ENCODE measurements around the gene NHS. TPM values are rescaled to one million over a fixed set of nuclear protein-coding genes. Genes with fewer than 3 reads are reported as not detected.

Gene NHS
- total RNA-seq, 1 donor from 2014 or later = 8.3 TPM

GRCh38 chrX:17405225-17405969 lies 30.4 kb downstream of the NHS start:
- no peak overlapping the region for H3K27ac Mint-ChIP-seq
- H3K9me3 Mint-ChIP-seq = no peaks in the 10 kb centered on the region
- no peak for TF ChIP-seq CTCF (IDR thresholded peaks at IDR 0.05; ENCODE audit: unreplicated experiment)
- H3K4me3 Mint-ChIP-seq = no peak overlapping the region
- no peak for DNase-seq (ENCODE audit: low spot score in 2 of 2, unreplicated experiment in 2 of 2)
- no peaks in the 10 kb centered on the region for H3K36me3 Mint-ChIP-seq
- H3K4me1 Mint-ChIP-seq = no peaks in the 10 kb centered on the region
- peaks cover 15% of the 10 kb centered on the region for H3K27me3 Mint-ChIP-seq (ENCODE audit: low read depth)

- Mint-ChIP-seq H3K27me3 (ENCODE audit: low read depth) (peaks cover 19% of the 10 kb centered on the region), H3K9me3 (no peaks in the 10 kb centered on the region), H3K4me1 (peaks cover 20% of the 10 kb centered on the region), H3K27ac (no peak overlapping the region), H3K4me3 (no peak overlapping the region), H3K36me3 (no peaks in the 10 kb centered on the region)
- no peak for DNase-seq (ENCODE audit: low spot score in 2 of 2, unreplicated experiment in 2 of 2)
- TF ChIP-seq CTCF (IDR thresholded peaks at IDR 0.05; ENCODE audit: unreplicated experiment) = no peak
These were observed 34.7 kb downstream of the NHS start for GRCh38 chrX:17409566-17410290.

GRCh38 chrX:17410651-17411050 lies 35.7 kb downstream of the NHS start:
- Mint-ChIP-seq H3K9me3 (no peaks in the 10 kb centered on the region), H3K36me3 (no peaks in the 10 kb centered on the region), H3K4me1 (peaks cover 28% of the 10 kb centered on the region), H3K27ac (no peak overlapping the region), H3K4me3 (no peak overlapping the region), H3K27me3 (ENCODE audit: low read depth) (peaks cover 21% of the 10 kb centered on the region)
- DNase-seq (ENCODE audit: low spot score in 2 of 2, unreplicated experiment in 2 of 2) = no peak
- TF ChIP-seq CTCF (IDR thresholded peaks at IDR 0.05; ENCODE audit: unreplicated experiment) = no peak

- no peak for TF ChIP-seq CTCF (IDR thresholded peaks at IDR 0.05; ENCODE audit: unreplicated experiment)
- H3K36me3 Mint-ChIP-seq = no peaks in the 10 kb centered on the region
- H3K27ac Mint-ChIP-seq = no peak overlapping the region
- DNase-seq (ENCODE audit: low spot score in 2 of 2, unreplicated experiment in 2 of 2) = no peak
- H3K4me3 Mint-ChIP-seq = no peak overlapping the region
- H3K27me3 Mint-ChIP-seq (ENCODE audit: low read depth) = peaks cover 21% of the 10 kb centered on the region
- H3K4me1 Mint-ChIP-seq = peaks cover 34% of the 10 kb centered on the region
- no peaks in the 10 kb centered on the region for H3K9me3 Mint-ChIP-seq
These were observed 36.2 kb downstream of the NHS start for GRCh38 chrX:17411205-17411604.

GRCh38 chrX:17412692-17413091 lies 37.7 kb downstream of the NHS start:
- Mint-ChIP-seq H3K36me3 (no peaks in the 10 kb centered on the region), H3K27ac (no peak overlapping the region), H3K27me3 (ENCODE audit: low read depth) (peaks cover 12% of the 10 kb centered on the region), H3K4me3 (no peak overlapping the region), H3K9me3 (no peaks in the 10 kb centered on the region), H3K4me1 (peaks cover 38% of the 10 kb centered on the region)
- TF ChIP-seq CTCF (IDR thresholded peaks at IDR 0.05; ENCODE audit: unreplicated experiment) = no peak
- DNase-seq (ENCODE audit: low spot score in 2 of 2, unreplicated experiment in 2 of 2) = no peak

Measured in mesothelial cell of epicardium (in vitro differentiated cells).